Neural cell (in vitro differentiated cells): ENCODE results near the gene SLC20A1. TPM values are rescaled to one million over a fixed set of nuclear protein-coding genes. Genes with fewer than 3 reads are reported as not detected.

ENCODE experiments used
- H2AFZ ChIP-seq: fragments of 200-600, 300-800 bp; sonication (generic), shearing (Covaris generic); 2 replicates; pipeline ENCODE4 v1.6.0; 2014; ENCODE audit warnings: low read depth, mild to moderate bottlenecking, antibody characterized with exemption, low read length, moderate library complexity
- H3F3A ChIP-seq: fragments of 200-600 bp; shearing (Covaris generic); 2 replicates; pipeline ENCODE4 v1.6.1; 2016; ENCODE audit warnings: mild to moderate bottlenecking, moderate library complexity, mixed read lengths, antibody characterized with exemption, low read length; ENCODE audit not compliant: insufficient read depth, poor library complexity, severe bottlenecking
- H3K27ac ChIP-seq: fragments of 200-600, 300-800 bp; sonication (generic), shearing (Covaris generic); 2 replicates; pipeline ENCODE4 v1.5.1; 2014; ENCODE audit warnings: mild to moderate bottlenecking, low read length, moderate library complexity
- H3K27me3 ChIP-seq: fragments of 300-800, 200-600 bp; sonication (generic), shearing (Covaris generic); 2 replicates; pipeline ENCODE4 v1.6.0; 2014; ENCODE audit warnings: mild to moderate bottlenecking, low read depth, low read length, moderate library complexity; ENCODE audit not compliant: insufficient read depth
- H3K36me3 ChIP-seq: fragments of 300-800, 200-600 bp; sonication (generic), shearing (Covaris generic); 2 replicates; pipeline ENCODE4 v1.5.1; 2014; ENCODE audit warnings: mild to moderate bottlenecking, antibody characterized with exemption, low read length, moderate library complexity; ENCODE audit not compliant: insufficient read depth
- H3K4me2 ChIP-seq: fragments of 300-800, 200-600 bp; sonication (generic), shearing (Covaris generic); 2 replicates; pipeline ENCODE4 v1.6.0; 2014; ENCODE audit warnings: mild to moderate bottlenecking, low read length
- H3K4me3 ChIP-seq: fragments of 300-800, 200-600 bp; sonication (generic), shearing (Covaris generic); 2 replicates; pipeline ENCODE4 v1.5.1; 2014; ENCODE audit warnings: mild to moderate bottlenecking, low read length, moderate library complexity
- H3K79me2 ChIP-seq: fragments of 200-600 bp; shearing (Covaris generic); replicated peaks from 2 replicates; pipeline ENCODE4 v1.6.0; 2014; ENCODE audit warnings: mild to moderate bottlenecking, low read length, moderate library complexity; ENCODE audit not compliant: insufficient read depth
- H3K9ac ChIP-seq: fragments of 300-800, 200-600 bp; sonication (generic), shearing (Covaris generic); 2 replicates; pipeline ENCODE4 v1.6.1; 2016; ENCODE audit warnings: mild to moderate bottlenecking, low read length, mixed read lengths
- H3K9me2 ChIP-seq: fragments of 200-600 bp; shearing (Covaris generic); 2 replicates; pipeline ENCODE4 v1.6.1; 2016; ENCODE audit warnings: mild to moderate bottlenecking, low read length, mixed read lengths; ENCODE audit not compliant: insufficient read depth
- H3K9me3 ChIP-seq: fragments of 200-600, 300-800 bp; sonication (generic), shearing (Covaris generic); 2 replicates; pipeline ENCODE4 v1.6.1; 2016; ENCODE audit warnings: mild to moderate bottlenecking, mixed run types, low read length, moderate library complexity, mixed read lengths
- H4K20me1 ChIP-seq: fragments of 200-600 bp; shearing (Covaris generic); 2 replicates; pipeline ENCODE4 v1.6.1; 2016; ENCODE audit warnings: mild to moderate bottlenecking, mixed run types; ENCODE audit not compliant: insufficient read depth
- CTCF ChIP-seq: fragments of 450-650 bp; IDR thresholded peaks from 2 replicates; pipeline ENCODE4 v1.5.1; 2014; ENCODE audit warnings: antibody characterized with exemption, mild to moderate bottlenecking, moderate library complexity; ENCODE audit not compliant: poor library complexity, severe bottlenecking
- EP300 ChIP-seq: fragments of 450-650 bp; conservative IDR thresholded peaks from 2 replicates; pipeline ENCODE4 v1.6.1; 2014; ENCODE audit warnings: antibody characterized with exemption, mild to moderate bottlenecking, moderate library complexity; ENCODE audit not compliant: poor library complexity, severe bottlenecking
- EZH2 ChIP-seq: fragments of 200-600, 300-800 bp; shearing (Covaris generic), sonication (generic); IDR thresholded peaks from 2 replicates; pipeline ENCODE4 v1.6.1; 2014; ENCODE audit warnings: antibody characterized with exemption, low read length, borderline replicate concordance, mild to moderate bottlenecking; ENCODE audit not compliant: insufficient read depth, poor library complexity, severe bottlenecking
- MXI1 ChIP-seq: fragments of 450-650 bp; conservative IDR thresholded peaks from 2 replicates; pipeline ENCODE4 v1.6.1; 2014; ENCODE audit warnings: antibody characterized with exemption, mild to moderate bottlenecking; ENCODE audit not compliant: poor library complexity, severe bottlenecking
- POLR2AphosphoS5 ChIP-seq: IDR thresholded peaks from 2 replicates; pipeline ENCODE4 v1.6.1; 2012
- RAD21 ChIP-seq: fragments of 450-650 bp; conservative IDR thresholded peaks from 2 replicates; pipeline ENCODE4 v1.6.1; 2014; ENCODE audit warnings: antibody characterized with exemption, mild to moderate bottlenecking, moderate library complexity
- REST ChIP-seq: IDR thresholded peaks from 2 replicates; pipeline ENCODE4 v1.6.1; 2012; ENCODE audit warnings: borderline replicate concordance
- SMC3 ChIP-seq: fragments of 450-650 bp; conservative IDR thresholded peaks from 2 replicates; pipeline ENCODE4 v1.6.1; 2014; ENCODE audit warnings: antibody characterized with exemption, mild to moderate bottlenecking, moderate library complexity; ENCODE audit not compliant: poor library complexity
- TAF1 ChIP-seq: IDR thresholded peaks from 2 replicates; pipeline ENCODE4 v1.6.1; 2012; ENCODE audit warnings: low read depth
- polyA plus RNA-seq: library from polyadenylated mRNA; depleted of rRNA; stranded (reverse); fragments of >200 nt; gene quantifications from 2 replicates; pipeline ENCODE4 v1.2.3, GENCODE V29; 2014

SLC20A1 gene
- polyA plus RNA-seq, 1 donor from 2014 or later = 61.4 TPM

- no peaks in the 10 kb centered on the region for H3F3A ChIP-seq
- no peak overlapping the region for H3K4me2 ChIP-seq
- no peak overlapping the region for H3K27ac ChIP-seq
- H3K9me2 ChIP-seq = no peaks in the 10 kb centered on the region
- no peaks in the 10 kb centered on the region for H3K27me3 ChIP-seq
- peaks cover 14% of the 10 kb centered on the region for H3K36me3 ChIP-seq
- no peaks in the 10 kb centered on the region for H3K9me3 ChIP-seq
- TF ChIP-seq RAD21 (no peak), TAF1 (no peak), REST (no peak), EP300 (no peak)
- H3K79me2 ChIP-seq = peaks cover 3% of the 10 kb centered on the region
- no peak overlapping the region for H3K9ac ChIP-seq
- no peak overlapping the region for H2AFZ ChIP-seq
- no peak overlapping the region for H3K4me3 ChIP-seq
- no peaks in the 10 kb centered on the region for H4K20me1 ChIP-seq
These were observed 16.0 kb downstream of the SLC20A1 start for GRCh38 chr2:112661656-112662305.

- no peak overlapping the region for H3K4me2 ChIP-seq
- no peak overlapping the region for H3K4me3 ChIP-seq
- H3K27ac ChIP-seq = no peak overlapping the region
- no peak overlapping the region for H3K9ac ChIP-seq
- H3F3A ChIP-seq = no peaks in the 10 kb centered on the region
- H4K20me1 ChIP-seq = no peaks in the 10 kb centered on the region
- H3K9me2 ChIP-seq = no peaks in the 10 kb centered on the region
- H3K27me3 ChIP-seq = no peaks in the 10 kb centered on the region
- no peaks in the 10 kb centered on the region for H3K9me3 ChIP-seq
- no peak overlapping the region for H2AFZ ChIP-seq
- no peak for TF ChIP-seq CTCF
- no peak for TF ChIP-seq POLR2AphosphoS5
- TF ChIP-seq MXI1 = no peak
- TF ChIP-seq RAD21 = no peak
- no peak for TF ChIP-seq REST
- TF ChIP-seq EP300 = no peak
- TF ChIP-seq EZH2 = no peak
- no peak for TF ChIP-seq TAF1
- no peak for TF ChIP-seq SMC3
- H3K79me2 ChIP-seq = peaks cover 3% of the 10 kb centered on the region
- peaks cover 14% of the 10 kb centered on the region for H3K36me3 ChIP-seq
These were observed 17.0 kb downstream of the SLC20A1 start for GRCh38 chr2:112662704-112663103.
